GM19240 (cell line): ENCODE data around the gene TM9SF4.
"Not testable (repeated sequence)": the region's sequence is repeated elsewhere in the genome, so short reads cannot be mapped to it uniquely, and the experiment has no call there.

Source experiments
- DNase-seq: peaks from one replicate; pipeline ENCODE4 v3.0.0; 2011; ENCODE audit warnings: low spot score; ENCODE audit not compliant: insufficient read length

Gene TM9SF4

GRCh38 chr20:32188376-32189122 is 79.0 kb downstream of the TM9SF4 start:
- no peak for DNase-seq

DNA sequence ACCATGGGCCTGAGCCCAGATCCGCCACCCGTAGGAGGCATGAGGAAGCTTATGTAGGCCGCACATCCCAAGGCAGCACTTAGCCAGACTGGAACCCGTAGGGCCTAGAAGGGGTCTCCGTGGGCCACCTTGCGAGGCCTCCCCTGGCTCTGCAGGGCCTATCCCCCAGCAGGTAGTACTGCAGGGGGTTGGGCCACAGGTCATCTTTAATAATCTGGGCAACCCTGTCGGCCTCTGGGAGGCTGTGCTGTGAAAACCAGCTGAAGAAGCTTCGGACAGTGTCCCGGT is 79.6 kb downstream of the TM9SF4 start:
- DNase-seq = no peak

- no peak for DNase-seq
Measured at GRCh38 chr20:32189691-32190615, 80.4 kb downstream of the TM9SF4 start.

GRCh38 chr20:32190616-32191415 is 81.3 kb downstream of the TM9SF4 start:
- DNase-seq = no peak

GRCh38 chr20:32191422-32191821 is 81.9 kb downstream of the TM9SF4 start:
- DNase-seq = no peak

- DNase-seq = no peak
Measured at GRCh38 chr20:32191873-32192272, 82.4 kb downstream of the TM9SF4 start.

DNA sequence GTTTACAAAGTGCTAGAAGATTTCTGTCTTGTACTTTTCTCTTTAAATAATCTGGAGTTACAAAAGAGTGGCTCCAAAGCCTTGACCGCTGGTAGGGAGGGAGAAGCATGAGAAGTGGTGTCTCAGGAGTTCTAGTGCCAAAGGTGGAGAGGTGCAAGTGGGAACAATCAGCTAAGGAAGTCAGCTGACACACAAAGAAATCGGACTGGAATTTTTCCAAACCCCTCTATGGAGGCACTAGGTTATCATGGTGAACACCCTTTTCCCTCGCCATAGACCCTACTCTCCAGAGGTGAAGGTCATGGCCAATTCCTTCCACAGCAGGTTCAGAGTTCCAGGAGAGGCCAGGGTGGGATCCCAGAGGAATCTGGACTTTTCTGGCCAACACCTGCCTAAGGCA is 83.2 kb downstream of the TM9SF4 start:
- no peak for DNase-seq

GRCh38 chr20:32193336-32193735 is 83.8 kb downstream of the TM9SF4 start:
- DNase-seq = not testable (repeated sequence)

- DNase-seq = no peak
Measured at GRCh38 chr20:32193996-32194395, 84.5 kb downstream of the TM9SF4 start.

- DNase-seq = no peak
Measured at GRCh38 chr20:32195581-32195980, 86.1 kb downstream of the TM9SF4 start.

DNA sequence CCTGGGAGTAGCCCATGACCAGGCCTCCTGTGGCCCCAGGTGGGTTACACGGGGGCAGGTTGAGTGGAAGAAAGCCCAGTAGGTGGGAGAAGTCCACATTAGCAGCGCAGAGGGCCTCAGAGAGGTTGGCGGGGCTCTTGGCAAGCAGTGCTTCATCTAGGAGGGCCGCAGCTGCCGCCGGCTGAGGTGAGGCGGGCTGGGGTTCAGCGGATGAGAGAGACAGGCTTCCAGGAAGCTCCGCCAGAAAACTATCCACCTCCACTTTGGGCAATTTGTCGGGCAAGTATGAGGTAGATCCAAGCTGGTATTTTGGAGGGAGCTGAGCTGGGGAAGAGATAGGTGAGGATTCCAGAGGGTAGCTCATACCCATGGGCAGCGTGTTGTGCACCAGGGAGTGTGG is 87.1 kb downstream of the TM9SF4 start:
- not testable (repeated sequence) for DNase-seq

GRCh38 chr20:32197136-32197535 is 87.6 kb downstream of the TM9SF4 start:
- not testable (repeated sequence) for DNase-seq

DNA sequence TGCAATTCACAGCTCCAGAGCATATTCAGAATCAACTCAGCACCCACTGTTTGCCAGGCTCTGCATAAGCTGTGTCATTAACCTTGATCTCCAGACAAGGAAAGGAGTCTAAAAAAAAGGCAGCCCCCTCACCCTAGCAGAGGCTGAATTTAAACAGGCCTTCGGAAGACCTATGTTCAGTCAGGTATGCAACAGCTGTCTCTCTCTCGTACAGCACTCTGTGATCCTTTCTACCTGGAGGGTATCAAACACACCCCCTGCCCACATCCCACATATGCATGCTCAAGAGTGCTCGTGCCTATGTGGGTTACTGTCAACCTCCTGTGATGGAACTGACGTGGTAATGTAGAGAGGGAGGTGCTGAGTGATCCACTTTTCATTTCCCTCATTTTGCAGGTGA is 89.5 kb downstream of the TM9SF4 start:
- no peak for DNase-seq

DNA sequence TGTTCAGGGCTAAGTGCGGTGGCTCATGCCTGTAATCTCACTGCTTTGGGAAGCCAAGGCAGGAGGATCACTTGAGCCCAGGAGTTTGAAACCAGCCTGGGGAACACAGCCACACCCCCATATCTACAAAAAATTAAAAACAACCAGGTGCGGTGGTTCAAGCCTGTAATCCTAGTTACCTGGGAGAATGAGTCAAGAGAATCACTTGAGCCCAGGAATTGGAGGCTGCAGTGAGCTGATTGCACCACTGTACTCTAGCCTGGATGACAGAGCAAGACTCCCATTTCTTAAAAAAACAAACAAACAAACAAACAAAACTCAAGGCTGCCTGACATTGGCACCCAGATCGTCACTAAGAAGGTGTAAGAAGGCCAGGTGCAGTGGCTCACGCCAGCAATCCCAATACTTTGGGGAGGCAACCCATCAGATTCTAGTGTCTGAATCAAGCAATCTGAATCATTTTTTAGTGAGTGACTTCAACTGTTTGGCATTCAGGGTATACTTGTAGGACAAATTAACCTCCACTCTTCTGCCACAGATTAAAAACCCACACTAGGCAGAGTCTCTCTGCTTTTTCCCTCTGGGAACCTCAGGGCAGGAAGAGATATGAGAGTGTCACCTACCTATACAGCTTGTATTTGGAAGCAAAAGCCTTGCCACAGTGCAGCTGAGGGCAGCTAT is 91.9 kb downstream of the TM9SF4 start:
- no peak for DNase-seq

DNA sequence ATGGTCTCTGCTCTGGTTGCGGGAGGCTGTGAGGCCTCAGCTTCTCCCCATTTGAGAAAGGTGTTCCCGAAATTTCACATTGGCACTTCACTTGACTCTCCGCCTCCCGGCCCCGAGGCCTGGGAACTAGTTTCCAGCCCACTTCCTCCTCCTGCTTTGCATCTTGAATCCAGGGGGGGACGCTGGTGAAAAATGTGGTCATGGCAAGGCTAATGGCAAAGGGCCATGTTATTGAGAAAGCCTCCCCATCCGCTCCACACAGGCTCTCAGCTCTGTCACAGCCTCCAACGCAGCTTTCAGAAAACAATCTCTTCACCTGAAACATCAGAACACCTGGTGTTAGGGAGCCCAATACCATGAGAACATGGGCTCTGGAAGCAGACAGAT is 92.5 kb downstream of the TM9SF4 start:
- DNase-seq = no peak

DNA sequence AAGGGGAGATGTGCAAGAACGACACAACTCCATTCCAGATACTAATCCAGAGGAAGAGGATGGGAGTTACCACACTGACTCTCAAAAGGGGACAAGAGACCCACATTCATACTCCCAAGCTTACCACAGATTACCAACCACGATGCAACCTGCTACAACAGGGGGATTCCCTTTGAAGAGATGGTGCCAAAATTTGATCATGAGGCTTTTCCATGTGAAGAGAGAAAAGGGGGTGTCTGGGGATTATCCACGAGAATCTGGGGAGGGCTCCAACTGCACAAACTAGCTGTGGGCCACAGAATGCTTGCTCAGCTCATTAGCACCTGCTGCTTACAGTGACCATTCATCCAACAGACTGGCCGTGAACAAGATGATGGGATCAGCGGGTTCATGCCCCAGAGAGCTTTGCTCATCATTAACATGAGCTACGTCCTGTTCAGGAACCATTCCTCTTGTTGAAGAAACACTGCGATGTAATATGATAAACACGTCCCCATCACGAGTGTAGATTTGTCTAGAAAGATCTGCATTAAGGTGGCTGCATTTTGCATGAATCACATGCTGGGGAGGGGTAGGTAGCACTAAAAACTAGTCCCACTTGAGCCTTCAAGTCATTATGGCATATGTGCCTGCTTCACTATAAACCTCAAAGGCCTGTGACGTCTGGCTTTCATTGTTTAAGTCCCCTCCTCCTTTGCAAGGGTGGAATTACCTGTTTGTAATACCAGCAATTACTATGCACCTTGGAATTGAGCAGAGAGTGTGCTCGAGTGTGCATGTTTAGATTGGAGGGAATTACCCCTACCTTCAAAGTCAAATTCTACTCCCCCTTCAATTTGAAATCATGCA is 94.1 kb downstream of the TM9SF4 start:
- DNase-seq = no peak

GRCh38 chr20:32204205-32205109 is 94.9 kb downstream of the TM9SF4 start:
- DNase-seq = no peak

- DNase-seq = no peak
Measured at GRCh38 chr20:32205110-32205842, 95.8 kb downstream of the TM9SF4 start.
